HFF-Myc (cell line): Measurements from ENCODE around the gene C2orf76.

ENCODE experiments used
- DNase-seq: peaks from one replicate; pipeline ENCODE4 v3.0.0-alpha.2; 2011; ENCODE audit warnings: low read depth; ENCODE audit errors: extremely low read depth
- H3K4me3 ChIP-seq: replicated peaks from 2 replicates; pipeline ENCODE4 v1.5.1; 2011; ENCODE audit warnings: low read depth, mild to moderate bottlenecking, control low read depth, low read length
- CTCF ChIP-seq: IDR thresholded peaks from 2 replicates; pipeline ENCODE4 v1.5.1; 2012; ENCODE audit warnings: mild to moderate bottlenecking, low read depth, low read length, control low read depth; ENCODE audit errors: missing control alignments

C2orf76 gene

DNA sequence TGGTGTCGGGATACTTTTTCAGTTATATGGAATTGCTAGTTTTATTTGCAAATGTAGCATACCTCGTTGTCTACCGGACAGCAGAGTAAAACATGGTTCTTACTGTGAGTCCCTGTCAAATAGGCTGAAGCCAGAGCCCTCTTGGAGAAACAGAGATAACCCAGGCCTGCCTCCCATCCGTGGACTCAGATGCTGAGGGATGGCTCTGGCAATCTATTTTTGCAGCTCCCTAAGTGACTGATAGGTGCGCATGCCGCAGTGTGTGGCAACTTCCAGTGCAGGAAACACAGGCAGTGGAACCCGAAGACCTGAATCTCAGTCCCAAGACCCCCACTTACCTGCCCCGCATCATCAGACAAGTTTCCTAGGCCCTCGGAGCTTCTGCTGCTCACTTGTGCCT lies 109.4 kb downstream of the C2orf76 start:
- no peak for TF ChIP-seq CTCF
- H3K4me3 ChIP-seq, result no peak overlapping the region
- no peak for DNase-seq

DNA sequence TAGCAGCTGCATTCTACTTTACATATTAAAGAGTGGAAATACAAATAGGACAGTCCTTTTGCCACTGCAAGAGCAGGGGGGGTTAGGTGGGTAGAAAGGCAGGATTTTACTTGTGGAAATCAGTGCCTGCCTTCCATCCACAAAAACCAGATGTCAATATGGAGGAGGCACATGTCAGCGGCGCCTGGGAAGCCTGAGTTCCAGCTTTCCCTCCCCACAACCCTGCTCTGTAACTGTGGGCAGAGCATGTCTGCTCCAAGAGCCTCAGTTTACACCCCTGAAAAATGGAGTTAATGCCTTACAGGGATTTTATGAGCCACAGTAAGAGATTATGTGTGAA lies 110.1 kb downstream of the C2orf76 start:
- H3K4me3 ChIP-seq, result no peak overlapping the region
- no peak for DNase-seq
- no peak for TF ChIP-seq CTCF

DNA sequence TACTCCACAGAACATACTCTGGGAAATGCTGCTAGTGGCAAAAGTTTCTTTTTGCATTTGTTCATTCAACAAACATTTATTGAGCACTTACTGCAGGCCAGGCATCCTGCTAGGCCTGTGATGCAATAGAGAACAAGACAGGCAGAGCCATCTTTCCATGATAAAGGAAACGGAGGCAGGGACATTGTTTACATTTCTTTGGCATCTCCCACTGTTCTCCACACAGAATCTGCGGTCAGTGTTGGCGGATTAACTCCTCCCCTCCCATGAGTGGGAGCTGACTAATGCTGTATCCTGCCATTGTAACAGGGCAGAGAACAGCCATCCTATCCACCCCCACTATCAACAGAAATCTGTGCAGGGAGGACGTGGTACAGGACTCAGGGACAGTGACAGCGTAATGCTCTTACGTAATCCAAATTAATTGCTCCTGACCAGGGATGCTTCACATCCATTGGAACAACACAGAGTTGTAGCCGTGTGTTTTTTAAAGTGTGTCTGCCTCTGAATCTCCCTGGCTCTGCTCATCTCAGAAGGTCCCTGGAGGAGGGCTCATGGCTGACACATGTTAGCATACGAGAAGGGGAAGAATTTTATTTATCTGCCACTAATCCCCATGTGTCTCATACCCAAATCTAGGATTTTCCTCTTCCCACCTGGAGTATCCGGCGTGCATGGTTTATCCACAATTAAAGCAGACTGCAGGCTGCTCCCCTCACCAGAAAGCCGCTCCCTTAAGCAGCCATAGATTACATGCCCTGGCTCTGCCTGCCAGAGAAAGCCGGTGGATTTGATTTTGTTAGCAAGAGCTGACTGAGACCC lies 110.7 kb downstream of the C2orf76 start:
- no peak for TF ChIP-seq CTCF
- peak; percentile 85 for DNase-seq
- H3K4me3 ChIP-seq, result no peak overlapping the region

GRCh38 chr2:119254601-119255080 lies 112.0 kb downstream of the C2orf76 start:
- no peak for TF ChIP-seq CTCF
- DNase-seq, result no peak
- H3K4me3 ChIP-seq, result no peak overlapping the region

DNA sequence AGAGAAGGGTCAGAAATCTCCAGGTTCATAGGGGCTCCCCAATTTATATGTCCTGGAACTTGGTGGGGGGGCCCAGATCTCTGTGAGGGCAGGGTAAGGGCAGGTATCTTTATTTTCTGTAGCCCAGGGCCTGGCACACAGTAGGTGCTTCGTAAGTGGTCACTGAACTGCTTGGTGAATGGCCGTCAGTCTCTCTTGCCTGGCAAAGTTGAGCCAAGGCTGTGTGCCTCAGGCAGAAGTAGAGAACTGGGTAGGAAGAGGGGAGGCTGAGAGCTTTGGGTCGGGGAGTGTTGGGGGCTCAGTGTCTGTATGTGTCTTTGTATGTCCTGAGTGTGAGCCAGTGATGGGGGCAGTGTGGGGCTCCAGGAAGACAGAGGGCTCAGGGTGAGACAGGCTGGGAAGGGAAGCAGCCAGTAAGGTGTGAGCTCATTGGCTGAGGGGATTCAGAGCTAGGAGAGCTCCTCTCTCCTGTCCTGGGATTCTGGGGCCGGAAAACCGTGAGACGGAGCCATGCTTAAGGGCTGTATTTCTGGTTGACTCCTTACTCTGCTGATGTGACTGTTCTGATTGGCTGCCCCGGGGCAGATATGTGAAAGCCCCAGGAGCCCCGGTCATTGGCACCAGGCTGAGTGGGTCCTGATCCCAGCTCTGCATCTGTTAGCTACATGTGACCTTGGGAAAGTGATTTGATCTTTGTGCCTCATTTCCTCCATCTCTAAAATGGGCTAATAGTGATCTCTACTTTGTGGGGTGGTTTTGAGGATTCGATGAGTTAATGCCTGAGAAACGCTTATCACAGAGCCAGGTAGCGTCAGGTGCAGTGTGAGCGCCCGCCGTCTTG lies 112.7 kb downstream of the C2orf76 start:
- H3K4me3 ChIP-seq, result no peak overlapping the region
- DNase-seq, result no peak
- TF ChIP-seq CTCF, result no peak

GRCh38 chr2:119253114-119253702 lies 113.4 kb downstream of the C2orf76 start:
- no peak overlapping the region for H3K4me3 ChIP-seq
- TF ChIP-seq CTCF, result no peak
- DNase-seq, result no peak
